ENCODE data around the gene CAMK1. TPM values are rescaled to one million over a fixed set of nuclear protein-coding genes. Genes with fewer than 3 reads are reported as not detected.

CAMK1 gene
- total RNA-seq, 1 experiment from 2014 or later, result 19.7 TPM

GRCh38 chr3:9781978-9782603 is 12.3 kb upstream of the CAMK1 start:
- Histone ChIP-seq H4K20me1 (ENCODE audit: insufficient read depth) (no peaks in the 10 kb centered on the region), H3K4me1 (ENCODE audit: control insufficient read depth in 1 of 2, insufficient read depth in 2 of 2, low read length in 2 of 2) (peaks cover 0 to 11% of the 10 kb centered on the region in 2 experiments; a peak in 1 of 4 replicates), H3K9ac (ENCODE audit: low read length) (no peak overlapping the region), H3K4me3 (replicated peaks in 1 of 2; ENCODE audit: low read depth in 1 of 2, low read length in 2 of 2) (no peak overlapping the region), H3K9me2 (ENCODE audit: insufficient read depth) (no peaks in the 10 kb centered on the region), H3K79me2 (ENCODE audit: insufficient read depth, low read length) (no peaks in the 10 kb centered on the region), H3K27me3 (ENCODE audit: insufficient read depth, low read length) (no peaks in the 10 kb centered on the region), H3K4me2 (ENCODE audit: low read length) (no peak overlapping the region), H3K27ac (ENCODE audit: low read depth, low read length) (no peak overlapping the region), H3K9me3 (ENCODE audit: control insufficient read depth in 1 of 2, insufficient read depth in 1 of 2, low read depth in 1 of 2, low read length in 2 of 2) (no peaks in the 10 kb centered on the region), H2AFZ (ENCODE audit: low read depth, low read length, poor library complexity, severe bottlenecking) (no peak overlapping the region), H3K36me3 (ENCODE audit: control insufficient read depth in 1 of 2, insufficient read depth in 2 of 2, low read length in 2 of 2) (peaks cover 13 to 21% of the 10 kb centered on the region in 2 experiments; a peak in 3 of 4 replicates)
- intact Hi-C loops (cut with micrococcal nuclease), result no loop called here
- POLR2A ChIA-PET, result no interaction called here
- no peak for TF ChIP-seq TCF7L2 (IDR thresholded peaks at IDR 0.05; ENCODE audit: borderline replicate concordance, extremely low read depth, insufficient read depth, insufficient read length)
- TF ChIP-seq SRF (IDR thresholded peaks at IDR 0.05; ENCODE audit: low read depth), result no peak
- no peak for TF ChIP-seq CBX3 (IDR thresholded peaks at IDR 0.05; ENCODE audit: low read depth)
- no peak for TF ChIP-seq SIN3A (IDR thresholded peaks at IDR 0.05; ENCODE audit: low read depth)
- no peak for TF ChIP-seq YY1 (IDR thresholded peaks at IDR 0.05; ENCODE audit: extremely low read depth, insufficient replicate concordance, low read depth, low read length)
- no peak for TF ChIP-seq FOSL1 (IDR thresholded peaks at IDR 0.05; ENCODE audit: low read depth)
- TF ChIP-seq POLR2AphosphoS5 (IDR thresholded peaks at IDR 0.05; ENCODE audit: low read depth, low read length), result no peak
- TF ChIP-seq POLR2A (IDR thresholded peaks at IDR 0.05; ENCODE audit: borderline replicate concordance, extremely low read depth, insufficient read depth, insufficient read length), result no peak
- TF ChIP-seq JUND (IDR thresholded peaks at IDR 0.05), result no peak
- no peak for TF ChIP-seq ZNF274 (IDR thresholded peaks at IDR 0.05; ENCODE audit: low read depth, low read length)
- no peak for TF ChIP-seq RAD21 (IDR thresholded peaks at IDR 0.05; ENCODE audit: low read depth)
- CTCF ChIA-PET, result interaction anchor here (1.5 to 1.6 kb wide), 2 partner anchors 11 to 12 kb away, joined by 3 to 4 read pairs; partner anchors contain the start of genes ARPC4, CAMK1 and TADA3
- DNase-seq (ENCODE audit: low read depth, low spot score) (no peak), ATAC-seq (no peak)
- no TSS peak for BruUV-seq (replicated peaks)
- RAD21 ChIA-PET (ENCODE audit: low non-redundant PET in 1 of 2, low total read pairs in 2 of 2, uncharacterized antibody in 2 of 2, unreplicated experiment in 2 of 2), result no interaction called here

- no peak for DNase-seq (ENCODE audit: low read depth, low spot score)
- ChIA-PET POLR2A (interaction anchor here (0.7 kb wide), 1 partner anchor 87 kb away, joined by 4 read pairs; no protein-coding TSS in a partner anchor), RAD21 (ENCODE audit: low non-redundant PET in 1 of 2, low total read pairs in 2 of 2, uncharacterized antibody in 2 of 2, unreplicated experiment in 2 of 2) (no interaction called here), CTCF (interaction anchor here (1.5 to 1.6 kb wide), 2 partner anchors 11 to 12 kb away, joined by 3 to 4 read pairs; partner anchors contain the start of genes ARPC4, CAMK1 and TADA3)
- peaks cover 10 to 20% of the 10 kb centered on the region in 2 experiments; a peak in 3 of 4 replicates for H3K36me3 ChIP-seq (ENCODE audit: control insufficient read depth in 1 of 2, insufficient read depth in 2 of 2, low read length in 2 of 2)
- no peak for ATAC-seq
- no peaks in the 10 kb centered on the region for H3K27me3 ChIP-seq (ENCODE audit: insufficient read depth, low read length)
- no peak overlapping the region for H3K4me2 ChIP-seq (ENCODE audit: low read length)
- H3K9me3 ChIP-seq (ENCODE audit: control insufficient read depth in 1 of 2, insufficient read depth in 1 of 2, low read depth in 1 of 2, low read length in 2 of 2), result no peaks in the 10 kb centered on the region
- H4K20me1 ChIP-seq (ENCODE audit: insufficient read depth), result no peaks in the 10 kb centered on the region
- H3K27ac ChIP-seq (ENCODE audit: low read depth, low read length), result no peak overlapping the region
- H3K4me3 ChIP-seq (replicated peaks in 1 of 2; ENCODE audit: low read depth in 1 of 2, low read length in 2 of 2), result no peak overlapping the region
- H2AFZ ChIP-seq (ENCODE audit: low read depth, low read length, poor library complexity, severe bottlenecking), result no peak overlapping the region
- no TSS peak for BruUV-seq (replicated peaks)
- intact Hi-C loops (cut with micrococcal nuclease), result no loop called here
- H3K79me2 ChIP-seq (ENCODE audit: insufficient read depth, low read length), result no peaks in the 10 kb centered on the region
- peaks cover 0 to 11% of the 10 kb centered on the region in 2 experiments; a peak in 1 of 4 replicates for H3K4me1 ChIP-seq (ENCODE audit: control insufficient read depth in 1 of 2, insufficient read depth in 2 of 2, low read length in 2 of 2)
- H3K9me2 ChIP-seq (ENCODE audit: insufficient read depth), result no peaks in the 10 kb centered on the region
- no peak overlapping the region for H3K9ac ChIP-seq (ENCODE audit: low read length)
- TF ChIP-seq CTCF (IDR thresholded peaks at IDR 0.05 in 2 of 3, conservative IDR thresholded peaks at IDR 0.05 in 1 of 3; ENCODE audit: borderline replicate concordance in 1 of 3, insufficient read depth in 1 of 3, low read depth in 2 of 3, low read length in 2 of 3), result no peak
- no peak for TF ChIP-seq ZBTB33 (IDR thresholded peaks at IDR 0.05; ENCODE audit: extremely low read depth, insufficient replicate concordance, low read length)
- TF ChIP-seq ZFX (IDR thresholded peaks at IDR 0.05), result no peak
- no peak for TF ChIP-seq ATF3 (IDR thresholded peaks at IDR 0.05)
- no peak for TF ChIP-seq POLR2A (IDR thresholded peaks at IDR 0.05; ENCODE audit: borderline replicate concordance, extremely low read depth, insufficient read depth, insufficient read length)
- no peak for TF ChIP-seq MAX (IDR thresholded peaks at IDR 0.05)
- no peak for TF ChIP-seq SIN3A (IDR thresholded peaks at IDR 0.05; ENCODE audit: low read depth)
Observed at GRCh38 chr3:9781551-9781950, 11.8 kb upstream of the CAMK1 start.
